ENCODE results near the gene CTBP2.

DNA sequence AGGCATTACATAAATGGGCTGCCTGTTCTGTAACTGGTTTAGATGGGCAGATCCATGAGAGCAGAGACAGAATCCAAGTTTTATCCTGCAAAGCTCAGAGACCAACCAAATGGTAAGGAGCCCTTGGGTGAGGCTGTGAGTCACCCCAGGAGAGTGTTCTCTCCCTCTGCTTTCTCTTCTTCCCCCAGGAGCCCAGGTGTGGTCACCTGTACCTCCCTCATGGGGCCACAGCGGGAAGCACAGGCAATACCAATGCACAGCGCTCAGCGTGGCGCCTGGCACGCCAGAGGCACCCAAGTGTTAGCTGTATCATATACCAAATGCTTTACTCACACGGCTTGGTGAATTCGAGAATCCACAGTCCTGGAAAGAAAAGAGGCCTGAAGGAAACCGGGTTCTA, 39.4 kb downstream of the CTBP2 start:
- TF ChIP-seq, protein P1, sequence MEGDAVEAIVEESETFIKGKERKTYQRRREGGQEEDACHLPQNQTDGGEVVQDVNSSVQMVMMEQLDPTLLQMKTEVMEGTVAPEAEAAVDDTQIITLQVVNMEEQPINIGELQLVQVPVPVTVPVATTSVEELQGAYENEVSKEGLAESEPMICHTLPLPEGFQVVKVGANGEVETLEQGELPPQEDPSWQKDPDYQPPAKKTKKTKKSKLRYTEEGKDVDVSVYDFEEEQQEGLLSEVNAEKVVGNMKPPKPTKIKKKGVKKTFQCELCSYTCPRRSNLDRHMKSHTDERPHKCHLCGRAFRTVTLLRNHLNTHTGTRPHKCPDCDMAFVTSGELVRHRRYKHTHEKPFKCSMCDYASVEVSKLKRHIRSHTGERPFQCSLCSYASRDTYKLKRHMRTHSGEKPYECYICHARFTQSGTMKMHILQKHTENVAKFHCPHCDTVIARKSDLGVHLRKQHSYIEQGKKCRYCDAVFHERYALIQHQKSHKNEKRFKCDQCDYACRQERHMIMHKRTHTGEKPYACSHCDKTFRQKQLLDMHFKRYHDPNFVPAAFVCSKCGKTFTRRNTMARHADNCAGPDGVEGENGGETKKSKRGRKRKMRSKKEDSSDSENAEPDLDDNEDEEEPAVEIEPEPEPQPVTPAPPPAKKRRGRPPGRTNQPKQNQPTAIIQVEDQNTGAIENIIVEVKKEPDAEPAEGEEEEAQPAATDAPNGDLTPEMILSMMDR (IDR thresholded peaks at IDR 0.05) = no peak
- no peak for TF ChIP-seq POLR2AphosphoS5 (IDR thresholded peaks at IDR 0.05)
- no peak for TF ChIP-seq POLR2A (IDR thresholded peaks at IDR 0.05)

Measured in stomach (tissue), 4 donors.